HG03378 (cell line): Measurements from ENCODE around the gene FAM241B.

ENCODE experiments used
- ATAC-seq: cut with Tn5 transposase; IDR thresholded peaks from one replicate; pipeline ENCODE4 v1.9.1; 2021; ENCODE audit warnings: mild to moderate bottlenecking, moderate library complexity; ENCODE audit not compliant: unreplicated experiment

The FAM241B gene

DNA sequence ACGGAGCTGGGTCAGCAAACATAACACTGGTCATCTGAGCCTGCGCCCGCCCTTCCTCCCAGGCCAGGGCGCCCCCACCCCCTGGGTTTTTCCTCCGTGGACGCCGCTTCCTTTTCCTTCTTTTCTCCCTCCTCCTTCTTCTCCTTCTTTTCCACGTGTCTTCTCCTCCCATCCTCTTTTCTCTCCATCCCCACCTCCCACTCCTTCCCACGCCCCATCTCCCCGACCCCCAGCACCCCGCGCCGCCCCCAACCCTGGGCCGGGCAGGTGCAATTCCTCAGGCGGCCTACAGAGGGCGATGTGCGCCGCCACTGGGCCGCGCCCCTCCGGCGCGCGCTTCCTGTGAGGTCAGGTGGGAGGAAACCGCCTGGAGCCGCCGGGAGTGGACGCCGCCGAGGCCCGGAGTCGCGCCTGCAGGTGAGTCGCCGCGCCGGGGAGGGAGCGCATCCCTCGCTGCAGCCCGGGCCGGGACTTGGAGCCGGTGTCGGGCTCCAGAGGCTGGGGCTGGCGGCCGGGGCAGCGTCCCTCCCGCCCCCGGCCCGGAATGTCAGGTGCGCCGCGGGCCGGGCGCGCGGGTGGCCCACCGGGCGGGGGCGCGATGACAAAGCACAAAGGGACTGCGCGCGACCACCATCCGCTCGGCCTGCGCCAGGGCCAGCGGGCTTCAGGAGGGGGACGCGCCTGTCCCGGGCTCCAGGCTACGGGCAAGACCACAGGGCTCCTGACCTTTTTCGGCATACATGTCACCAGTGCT, at the start of gene FAM241B:
TSS of gene FAM241B (plus strand) at position 351 of the 754 bp plus-strand sequence. CDS start 1,497 bp downstream, outside the sequence.
- ATAC-seq: no peak

DNA sequence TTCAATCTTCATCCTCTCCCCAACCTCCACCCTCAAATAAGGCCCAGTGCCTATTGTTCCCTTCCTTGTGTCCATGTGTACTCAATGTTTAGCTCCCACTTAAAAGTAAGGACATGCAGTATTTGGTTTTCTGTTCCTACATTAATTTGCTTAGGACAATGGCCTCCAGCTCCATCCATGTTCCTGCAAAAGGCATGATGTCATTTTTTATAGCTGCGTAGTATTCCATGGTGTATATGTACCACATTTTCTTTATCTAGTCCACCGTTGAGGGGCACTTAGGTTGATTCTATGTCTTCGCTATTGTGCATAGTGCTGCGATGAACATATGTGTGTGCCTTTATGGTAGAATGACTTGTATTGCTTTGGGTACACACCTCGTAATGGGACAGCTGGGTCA, 49.6 kb upstream of the FAM241B start:
- no peak for ATAC-seq

- no peak for ATAC-seq
Measured at GRCh38 chr10:69583106-69583505, 46.9 kb upstream of the FAM241B start.

- ATAC-seq: no peak
Measured at GRCh38 chr10:69584624-69585023, 45.4 kb upstream of the FAM241B start.

DNA sequence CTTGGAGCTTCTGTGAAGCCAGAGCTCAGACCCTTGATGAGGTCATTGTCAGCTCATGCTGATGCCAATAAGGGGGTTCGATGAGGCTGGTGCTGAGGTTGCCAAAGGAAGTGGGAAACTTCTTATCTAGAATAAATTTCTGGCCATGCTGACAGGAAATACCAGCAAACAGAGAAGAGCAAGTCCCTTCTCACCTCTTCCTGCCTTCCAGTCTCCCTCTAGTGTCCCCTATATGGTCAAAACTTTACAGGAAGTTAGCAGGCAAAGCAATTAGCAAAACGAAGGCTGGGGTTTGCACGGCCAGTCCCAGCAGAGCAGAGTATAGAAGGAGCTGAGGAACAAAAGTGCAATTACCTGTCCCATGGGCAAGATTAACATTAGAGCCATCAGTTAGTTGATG, 41.7 kb upstream of the FAM241B start:
- ATAC-seq: no peak

DNA sequence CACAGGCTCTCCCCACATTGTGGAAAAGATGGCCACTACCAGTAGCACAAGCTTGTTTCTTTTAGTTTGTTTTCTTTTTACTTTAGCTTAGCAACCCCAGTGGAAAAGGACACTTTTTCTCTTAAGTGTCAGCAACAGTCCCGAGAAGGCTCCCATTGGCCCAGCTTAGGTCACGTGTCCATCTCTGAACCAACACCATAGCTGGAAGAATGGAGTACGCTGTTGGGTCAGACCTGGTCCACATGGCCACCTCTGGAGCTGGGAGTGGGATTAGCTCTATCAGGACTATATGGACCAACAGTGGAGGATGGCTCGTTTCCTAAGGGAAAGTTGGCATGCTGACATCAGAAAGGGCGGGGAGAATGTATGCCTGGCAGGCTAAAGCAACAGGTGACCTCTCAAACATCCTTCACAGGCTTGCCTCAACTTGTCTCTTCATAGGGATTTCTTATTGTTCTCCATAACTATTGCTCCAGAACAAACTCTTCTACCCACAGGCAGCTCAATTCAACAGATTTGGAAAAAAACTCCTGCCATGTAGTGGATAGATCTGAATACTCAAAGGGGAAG, 29.2 kb upstream of the FAM241B start:
- ATAC-seq: no peak

- no peak for ATAC-seq
Measured at GRCh38 chr10:69609077-69609476, 21.0 kb upstream of the FAM241B start.

- no peak for ATAC-seq
Measured at GRCh38 chr10:69612760-69613159, 17.3 kb upstream of the FAM241B start.

GRCh38 chr10:69614130-69614529, 15.9 kb upstream of the FAM241B start:
- ATAC-seq: no peak

DNA sequence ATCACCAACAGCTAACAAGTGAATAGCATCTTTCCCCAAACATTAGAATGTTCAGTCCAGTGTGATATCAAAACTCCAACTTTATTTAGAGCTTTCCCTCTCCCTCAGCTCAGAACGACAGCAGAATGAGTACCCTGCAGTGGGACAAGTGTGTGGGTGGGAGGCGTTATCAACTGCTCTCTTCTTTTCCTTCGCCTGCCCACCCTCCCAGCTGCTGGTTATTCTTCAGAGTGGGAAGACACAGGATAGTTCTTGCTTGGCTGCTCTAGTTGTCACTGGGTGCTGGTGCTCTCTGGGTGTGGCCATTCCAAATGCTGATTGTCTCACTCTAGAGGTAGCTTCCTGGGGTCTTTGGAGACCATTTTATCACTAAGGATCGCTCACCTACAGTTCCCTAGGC, 13.7 kb upstream of the FAM241B start:
- ATAC-seq: no peak

GRCh38 chr10:69618746-69619145, 11.3 kb upstream of the FAM241B start:
- ATAC-seq: no peak

DNA sequence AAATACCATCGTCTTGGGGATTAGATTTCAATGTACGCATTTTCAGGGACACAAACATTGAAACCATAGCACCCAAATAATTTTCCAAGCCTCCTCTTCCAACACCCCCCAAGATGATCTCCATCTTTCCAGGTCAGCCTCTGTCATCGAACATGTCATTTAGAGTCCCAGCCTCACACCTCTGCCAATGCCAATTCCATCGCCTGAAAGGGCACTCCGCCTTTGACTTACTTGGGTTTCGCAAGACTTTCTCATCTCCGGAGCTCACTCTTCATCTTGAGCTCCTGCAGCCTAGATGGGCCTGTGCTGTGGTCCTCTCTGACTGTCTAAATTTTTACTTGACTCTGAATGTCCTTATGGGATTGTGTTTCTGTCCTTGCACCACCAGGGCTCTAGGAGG, 10.4 kb upstream of the FAM241B start:
- no peak for ATAC-seq

DNA sequence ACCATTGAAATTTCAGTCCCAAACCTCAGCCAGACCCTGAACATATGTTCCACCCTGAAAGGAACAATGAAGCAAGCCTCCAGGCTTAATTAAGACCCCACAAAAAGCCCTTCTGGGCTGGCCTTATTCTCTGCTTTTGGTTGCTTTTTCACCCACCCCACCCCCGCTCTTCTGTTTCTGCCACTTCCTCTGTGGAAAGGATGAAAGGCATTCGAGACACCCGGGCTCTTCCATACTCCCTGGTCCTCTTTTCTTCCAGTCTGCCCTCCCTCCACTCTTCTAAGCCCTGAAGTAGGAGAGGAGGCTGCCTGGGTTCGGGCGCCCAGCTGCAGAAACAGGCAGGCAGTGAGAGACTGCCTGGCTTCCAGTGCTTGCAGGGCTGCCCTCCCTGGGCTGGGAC, 9.4 kb upstream of the FAM241B start:
- no peak for ATAC-seq

DNA sequence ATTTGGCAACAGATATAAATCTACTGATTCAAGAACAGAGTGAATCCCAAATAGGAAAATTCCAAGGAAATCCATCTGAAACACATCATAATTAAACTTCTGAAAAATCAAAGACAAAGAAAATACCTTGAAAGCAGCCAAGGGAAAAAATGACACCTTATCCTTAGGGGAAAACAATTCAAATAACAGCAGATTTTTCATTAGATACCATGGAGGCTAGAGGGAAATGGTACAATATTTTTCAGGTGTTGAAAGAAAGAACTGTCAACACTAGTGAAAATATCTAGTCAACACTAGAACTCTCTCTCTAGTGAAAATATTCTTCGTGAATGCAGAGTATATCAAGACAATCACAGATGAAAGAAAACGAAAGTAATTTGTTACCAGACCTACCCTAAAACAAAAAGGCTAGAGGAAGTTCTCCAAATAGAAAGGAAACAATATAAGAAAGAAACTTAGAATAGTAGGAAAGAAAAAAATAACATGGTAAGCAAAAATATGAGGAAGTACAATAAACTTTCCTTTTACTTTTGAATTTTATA, 5.7 kb upstream of the FAM241B start:
- ATAC-seq: no peak

DNA sequence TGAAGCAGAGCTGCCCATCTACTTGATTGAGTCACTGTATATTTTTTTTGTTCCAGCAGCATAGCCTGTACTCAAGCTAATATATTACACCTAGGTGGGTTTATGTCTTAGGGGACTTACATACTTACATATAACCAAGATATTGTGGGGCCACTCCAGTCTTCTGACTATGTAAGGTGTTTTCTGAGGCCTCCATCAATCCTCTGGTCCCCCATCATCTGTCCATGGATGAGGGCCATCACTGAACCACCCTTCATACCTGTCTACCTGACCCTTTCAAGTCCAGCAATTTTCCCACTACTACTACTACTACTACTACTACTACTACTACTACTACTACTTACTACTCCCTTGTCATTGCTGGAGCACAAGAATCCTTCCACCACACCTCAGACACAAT, 3.2 kb upstream of the FAM241B start:
- no peak for ATAC-seq

DNA sequence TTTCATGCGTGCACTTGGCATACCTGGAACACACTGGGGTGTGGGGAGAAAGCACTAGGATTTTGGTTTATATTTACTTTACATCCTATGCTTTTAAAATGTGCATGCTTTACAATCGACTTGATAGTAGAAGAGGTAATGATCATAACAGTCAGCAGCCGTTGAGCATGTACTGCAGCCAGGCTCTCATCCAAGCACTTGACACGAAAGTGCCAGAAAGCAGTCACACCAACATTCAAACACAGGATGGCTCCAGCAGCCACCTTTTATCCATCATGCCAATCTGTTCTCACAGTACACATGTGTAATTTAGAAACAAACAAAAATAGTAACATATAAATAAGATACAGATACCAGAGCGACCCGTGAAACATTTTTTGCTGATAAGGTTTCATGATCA, 1.2 kb upstream of the FAM241B start:
- ATAC-seq: no peak

- ATAC-seq: no peak
Measured at GRCh38 chr10:69629519-69629896, 539 bp upstream of the FAM241B start.

GRCh38 chr10:69630651-69631400, 779 bp downstream of the FAM241B start:
- no peak for ATAC-seq

- ATAC-seq: no peak
Measured at GRCh38 chr10:69631566-69631965, 1.5 kb downstream of the FAM241B start.

- no peak for ATAC-seq
Measured at GRCh38 chr10:69632516-69633199, 2.6 kb downstream of the FAM241B start.
